Measurements from ENCODE around the gene FXYD7. TPM values are rescaled to one million over a fixed set of nuclear protein-coding genes. Genes with fewer than 3 reads are reported as not detected.

Gene FXYD7
- total RNA-seq, 4 donors from 2014 or later = 1.3 TPM; not detected in 3

GRCh38 chr19:35161434-35161743, 18.3 kb downstream of the FXYD7 start:
- DNase-seq (ENCODE audit: low spot score in 2 of 2) = no peak
- no peak overlapping the region for H3K4me3 ChIP-seq (ENCODE audit: low read depth, poor library complexity, severe bottlenecking)
- intact Hi-C loops (cut with DNase I; ENCODE audit: low total_unique reads) = no loop called here
- no peak for TF ChIP-seq CTCF (IDR thresholded peaks at IDR 0.05)
- TF ChIP-seq POLR2A (IDR thresholded peaks at IDR 0.05) = no peak
- 86 to 89% methylated on average over 2 of the region's 2 CpGs for WGBS, 2 donors

GRCh38 chr19:35162471-35163326, 19.6 kb downstream of the FXYD7 start:
- WGBS, 2 donors = 89 to 90% methylated on average over 6 of the region's 6 CpGs
- H3K4me3 ChIP-seq (ENCODE audit: low read depth, poor library complexity, severe bottlenecking) = no peak overlapping the region
- no peak for TF ChIP-seq POLR2A (IDR thresholded peaks at IDR 0.05)
- no peak for TF ChIP-seq CTCF (IDR thresholded peaks at IDR 0.05)
- intact Hi-C loops (cut with DNase I; ENCODE audit: low total_unique reads) = no loop called here
- no peak for DNase-seq (ENCODE audit: low spot score in 2 of 2)

- DNase-seq (ENCODE audit: low spot score in 2 of 2) = no peak
- intact Hi-C loops (cut with DNase I; ENCODE audit: low total_unique reads) = no loop called here
- H3K4me3 ChIP-seq (ENCODE audit: low read depth, poor library complexity, severe bottlenecking) = no peak overlapping the region
- TF ChIP-seq POLR2A (IDR thresholded peaks at IDR 0.05) (no peak), CTCF (IDR thresholded peaks at IDR 0.05) (no peak)
- 89 to 95% methylated on average over 2 of the region's 2 CpGs for WGBS, 2 donors
Observed at GRCh38 chr19:35164418-35164817, 21.4 kb downstream of the FXYD7 start.

DNA sequence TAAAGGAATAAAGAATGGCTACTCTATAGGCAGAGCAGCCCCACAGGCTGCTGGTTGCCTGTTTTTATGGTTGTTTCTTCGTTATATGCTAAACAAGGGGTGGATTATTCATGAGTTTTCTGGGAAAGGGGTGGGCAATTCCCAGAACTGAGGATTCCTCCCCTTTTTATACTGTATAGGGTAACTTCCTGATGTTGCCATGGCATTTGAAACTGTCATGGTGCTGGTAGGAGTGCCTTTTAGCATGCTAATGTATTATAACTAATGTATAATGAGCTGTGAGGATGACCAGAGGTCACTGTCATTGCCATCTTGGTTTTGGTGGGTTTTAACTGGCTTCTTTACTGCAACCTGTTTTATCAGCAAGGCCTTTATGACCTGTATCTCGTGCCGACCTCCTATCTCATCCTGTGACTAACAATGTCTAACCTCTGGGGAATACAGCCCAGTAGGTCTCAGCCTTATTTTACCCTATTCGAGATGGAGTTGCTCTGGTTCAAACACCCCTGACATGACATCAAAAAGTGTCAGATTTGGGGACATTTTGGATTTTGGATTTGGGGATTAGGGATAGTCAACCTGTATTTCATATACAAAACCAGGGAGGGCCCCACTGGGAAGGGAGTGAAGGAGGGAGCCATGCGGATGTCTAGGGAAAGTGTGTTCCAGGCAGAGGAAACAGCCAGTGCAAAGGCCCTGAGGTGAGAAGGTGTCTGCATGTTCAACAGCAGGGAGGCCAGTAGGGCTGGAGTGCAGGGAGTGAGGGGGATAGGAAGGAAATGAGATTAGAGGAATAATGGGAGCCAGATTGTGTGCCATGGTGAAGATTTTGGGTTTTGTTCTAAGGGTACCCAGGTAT, 22.4 kb downstream of the FXYD7 start:
- TF ChIP-seq POLR2A (IDR thresholded peaks at IDR 0.05) (no peak), CTCF (IDR thresholded peaks at IDR 0.05) (no peak)
- DNase-seq (ENCODE audit: low spot score in 2 of 2) = peak in 1 of 2 donors; percentile 37
- no peak overlapping the region for H3K4me3 ChIP-seq (ENCODE audit: low read depth, poor library complexity, severe bottlenecking)
- WGBS, 2 donors = 77% methylated on average over 5 of the region's 5 CpGs
- intact Hi-C loops (cut with DNase I; ENCODE audit: low total_unique reads) = no loop called here

DNA sequence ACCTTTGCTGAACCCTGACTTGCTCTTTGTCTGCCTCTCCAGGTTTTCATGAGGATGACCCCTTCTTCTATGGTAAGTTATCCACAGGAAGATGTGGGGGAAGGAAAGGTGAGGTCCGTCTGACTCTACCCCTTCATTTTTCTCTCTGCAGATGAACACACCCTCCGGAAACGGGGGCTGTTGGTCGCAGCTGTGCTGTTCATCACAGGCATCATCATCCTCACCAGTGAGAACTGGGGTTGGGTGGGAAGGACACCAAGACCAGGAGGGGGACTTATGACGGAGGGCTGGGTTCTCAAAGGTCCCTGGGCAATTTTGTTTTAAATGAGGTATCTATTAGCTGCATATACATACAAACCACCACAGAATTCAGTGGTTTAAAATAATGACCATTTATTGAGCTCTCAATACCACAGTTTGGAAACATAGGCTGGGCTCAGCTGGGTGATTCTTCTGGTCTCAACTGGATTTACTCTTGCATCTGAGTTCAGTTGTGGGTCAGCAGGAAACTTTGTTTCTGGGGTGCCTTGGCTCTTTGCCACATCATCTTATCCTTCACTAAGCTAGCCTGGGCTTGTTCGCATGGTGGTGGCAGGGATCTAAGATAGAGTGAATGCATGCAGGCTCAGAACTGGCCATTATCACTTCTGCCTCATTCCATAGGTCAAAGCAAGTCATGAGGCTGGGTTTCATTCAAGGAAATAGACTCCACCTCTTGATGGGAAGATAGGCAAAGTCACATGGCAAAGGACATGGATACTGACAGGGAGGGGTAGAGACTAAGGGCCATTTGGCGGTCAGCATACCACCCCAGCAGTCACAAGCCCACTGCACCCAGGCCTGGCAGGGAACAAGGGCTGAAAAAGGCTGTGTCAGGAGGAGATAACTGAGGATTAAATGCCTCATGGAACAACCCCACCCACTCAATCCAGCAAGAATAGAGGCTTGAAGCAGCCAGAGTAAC, 23.3 kb downstream of the FXYD7 start:
- TF ChIP-seq POLR2A (IDR thresholded peaks at IDR 0.05) (no peak), CTCF (IDR thresholded peaks at IDR 0.05) (no peak)
- intact Hi-C loops (cut with DNase I; ENCODE audit: low total_unique reads) = no loop called here
- DNase-seq (ENCODE audit: low spot score in 2 of 2) = peak in 1 of 2 donors; percentile 40
- WGBS, 2 donors = 95 to 96% methylated on average over 7 of the region's 7 CpGs
- H3K4me3 ChIP-seq (ENCODE audit: low read depth, poor library complexity, severe bottlenecking) = no peak overlapping the region

Measured in lower leg skin (tissue), 4 donors.